ENCODE results near the gene SSBP3.

SSBP3 gene

DNA sequence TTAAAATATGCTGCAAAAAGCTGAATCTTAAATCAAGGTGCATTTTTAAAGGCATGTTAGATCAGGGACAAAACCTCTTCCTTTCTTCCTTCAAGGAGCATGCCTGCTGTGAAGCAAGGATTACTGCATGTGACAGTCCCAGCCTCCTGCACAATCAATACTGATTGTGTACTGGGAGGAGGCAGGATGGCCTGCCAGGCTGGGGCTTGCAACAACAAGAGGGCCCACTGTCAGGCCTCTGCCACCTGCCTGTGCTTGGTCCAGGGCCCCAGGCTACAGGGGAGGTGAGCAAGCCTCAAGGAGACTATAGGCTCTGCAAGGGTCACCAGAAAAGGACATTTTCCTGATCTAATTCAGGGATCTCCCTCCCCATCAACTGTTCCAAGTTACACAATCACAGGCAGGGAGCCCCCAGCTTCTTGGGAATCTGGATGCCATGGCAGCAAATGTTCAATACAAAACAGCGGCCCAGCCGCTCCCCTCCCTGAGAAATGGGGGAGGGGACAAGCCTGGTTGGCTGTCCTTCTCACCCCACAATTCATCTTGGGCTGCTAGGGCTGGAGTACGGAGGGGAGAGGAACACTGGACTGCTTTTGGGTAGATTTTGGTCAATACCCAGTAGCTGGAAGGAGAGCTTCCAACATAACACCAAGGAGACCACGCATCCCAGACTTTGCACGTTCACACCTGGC lies 76.7 kb downstream of the SSBP3 start:
- DNase-seq (ENCODE audit: low read depth) = no peak

DNA sequence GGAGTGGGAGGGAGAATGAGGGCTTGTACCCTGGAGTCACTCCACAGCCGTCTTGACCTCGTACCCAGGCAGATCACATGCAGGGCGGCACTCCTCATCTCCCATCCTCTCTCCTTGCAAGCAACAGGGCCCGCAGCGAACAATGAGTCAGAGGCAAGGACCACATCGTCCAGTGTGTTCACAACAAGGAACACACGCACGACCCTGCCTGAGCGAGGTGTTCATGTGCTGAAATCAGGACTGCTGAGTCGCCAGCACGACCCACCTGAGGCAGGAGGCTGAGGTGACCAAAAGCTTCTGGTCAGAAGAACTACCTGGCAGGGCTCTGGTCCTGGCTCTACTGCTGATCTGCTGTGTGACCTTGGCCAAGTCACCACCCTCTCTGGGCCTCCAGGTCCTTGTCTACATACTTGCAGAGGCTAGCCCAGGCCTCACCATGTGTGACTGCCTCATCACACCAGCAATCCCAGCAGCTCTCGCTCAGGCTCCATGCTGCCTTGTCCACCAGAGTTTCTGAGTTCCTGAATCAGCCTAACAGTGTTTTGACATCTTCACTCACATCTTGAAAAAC lies 78.0 kb downstream of the SSBP3 start:
- no peak for DNase-seq (ENCODE audit: low read depth)

DNA sequence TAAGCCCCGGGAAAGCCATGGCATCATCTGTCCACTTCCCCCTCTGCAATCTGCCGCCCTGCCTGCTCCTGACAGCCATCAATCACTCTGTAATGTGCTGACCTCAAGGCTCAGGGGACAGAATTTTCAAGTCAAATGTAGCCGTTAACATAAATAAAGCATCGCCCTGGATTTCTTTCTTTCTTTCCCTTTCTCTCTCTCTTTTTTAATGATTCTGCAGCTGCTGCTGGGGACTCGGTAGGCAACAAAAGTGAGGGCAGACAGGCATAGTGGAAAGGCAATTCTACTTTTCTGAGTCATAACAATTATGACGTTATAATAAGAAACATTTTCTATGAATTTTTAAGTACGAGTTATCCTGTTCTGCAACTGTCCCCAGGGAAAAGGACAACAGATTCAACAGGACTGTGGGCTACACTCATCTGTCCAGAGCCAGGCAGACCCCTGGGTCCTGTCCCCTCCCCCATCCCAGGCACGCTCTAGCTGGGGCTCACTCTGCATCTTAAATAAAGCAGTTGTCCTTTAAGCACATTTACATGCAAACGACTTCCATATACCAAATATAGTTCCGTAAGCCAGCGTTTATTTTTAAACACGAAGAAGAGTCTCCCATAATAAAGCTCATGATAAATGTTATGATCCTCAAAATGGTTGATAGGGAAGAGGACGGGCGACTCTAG lies 78.7 kb downstream of the SSBP3 start:
- no peak for DNase-seq (ENCODE audit: low read depth)

- DNase-seq (ENCODE audit: low read depth) = no peak
These were observed 79.4 kb downstream of the SSBP3 start for GRCh38 chr1:54326543-54327385.

DNA sequence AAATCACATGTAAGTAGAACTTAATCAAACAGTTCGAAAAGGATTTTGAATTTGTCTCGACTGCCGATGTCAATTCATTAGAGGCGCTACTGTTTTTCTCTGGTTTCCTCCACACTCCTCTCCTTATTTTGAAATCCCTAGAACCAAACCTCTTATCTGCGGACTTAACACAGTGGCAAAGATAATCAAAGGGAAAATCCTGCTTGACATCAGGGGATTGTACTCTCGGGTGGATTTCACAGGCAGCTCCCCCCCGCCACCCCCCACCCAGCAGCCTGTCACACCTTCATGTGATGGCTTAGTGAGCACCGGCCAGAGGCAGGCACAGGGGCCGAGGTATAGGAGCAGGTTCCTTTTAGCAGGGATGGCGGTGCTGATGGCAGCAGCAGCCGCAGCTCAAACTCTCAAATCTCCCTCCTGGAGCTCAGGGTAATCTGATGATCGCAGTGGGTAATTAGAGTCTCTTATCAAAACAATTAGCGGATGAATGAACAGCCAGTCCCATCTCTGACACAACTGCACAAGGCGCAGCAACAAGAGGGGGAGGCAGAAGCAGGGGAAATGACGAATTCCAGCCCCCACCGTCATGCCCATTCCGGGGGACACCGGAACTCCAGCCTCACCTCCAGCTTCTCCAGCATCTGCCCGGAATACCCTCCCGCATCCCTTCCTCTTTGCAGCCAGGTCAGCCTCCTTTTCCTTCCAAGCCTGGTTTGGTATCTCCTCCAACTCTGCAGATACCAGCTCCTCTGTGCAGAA lies 80.3 kb downstream of the SSBP3 start:
- no peak for DNase-seq (ENCODE audit: low read depth)

- DNase-seq (ENCODE audit: low read depth) = no peak
These were observed 80.9 kb downstream of the SSBP3 start for GRCh38 chr1:54325284-54325683.

- DNase-seq (ENCODE audit: low read depth) = no peak
These were observed 81.7 kb downstream of the SSBP3 start for GRCh38 chr1:54324251-54325140.

DNA sequence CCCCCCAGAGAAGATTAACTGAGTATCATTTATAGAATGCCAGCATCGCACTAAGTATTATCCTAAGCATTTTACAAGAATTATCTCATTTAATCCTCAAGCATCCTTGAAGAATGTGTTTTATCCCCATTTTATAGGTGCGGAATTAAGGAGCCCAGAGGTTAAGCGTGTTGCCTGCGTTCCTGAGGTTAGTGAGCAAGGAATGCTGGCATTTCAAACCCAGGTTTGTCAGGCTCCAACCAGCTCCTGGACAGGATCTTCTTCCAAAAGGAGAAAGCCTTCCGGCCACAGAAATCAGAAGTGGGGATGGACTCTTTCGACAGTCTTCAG lies 82.3 kb downstream of the SSBP3 start:
- no peak for DNase-seq (ENCODE audit: low read depth)

DNA sequence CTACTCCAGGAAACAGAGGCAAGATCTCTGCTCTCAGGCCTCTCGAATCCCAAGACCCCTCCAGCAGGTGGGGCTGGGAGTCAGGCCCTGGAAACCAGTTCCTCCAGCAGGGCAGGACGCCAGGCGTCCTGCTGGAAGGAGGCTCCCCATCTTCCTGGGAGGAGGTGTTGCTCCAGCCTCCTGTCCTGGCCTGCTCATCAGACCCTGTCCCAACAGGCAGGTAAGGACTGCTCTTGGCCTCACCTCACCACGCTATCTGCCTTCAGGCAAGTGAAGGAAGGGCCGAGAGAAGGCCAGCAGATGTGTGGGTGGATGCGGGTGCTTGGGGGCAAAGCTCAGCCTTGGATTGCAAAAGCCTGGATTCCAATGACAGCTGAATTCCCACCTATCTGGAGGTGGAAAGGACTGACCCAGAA lies 82.9 kb downstream of the SSBP3 start:
- no peak for DNase-seq (ENCODE audit: low read depth)

DNA sequence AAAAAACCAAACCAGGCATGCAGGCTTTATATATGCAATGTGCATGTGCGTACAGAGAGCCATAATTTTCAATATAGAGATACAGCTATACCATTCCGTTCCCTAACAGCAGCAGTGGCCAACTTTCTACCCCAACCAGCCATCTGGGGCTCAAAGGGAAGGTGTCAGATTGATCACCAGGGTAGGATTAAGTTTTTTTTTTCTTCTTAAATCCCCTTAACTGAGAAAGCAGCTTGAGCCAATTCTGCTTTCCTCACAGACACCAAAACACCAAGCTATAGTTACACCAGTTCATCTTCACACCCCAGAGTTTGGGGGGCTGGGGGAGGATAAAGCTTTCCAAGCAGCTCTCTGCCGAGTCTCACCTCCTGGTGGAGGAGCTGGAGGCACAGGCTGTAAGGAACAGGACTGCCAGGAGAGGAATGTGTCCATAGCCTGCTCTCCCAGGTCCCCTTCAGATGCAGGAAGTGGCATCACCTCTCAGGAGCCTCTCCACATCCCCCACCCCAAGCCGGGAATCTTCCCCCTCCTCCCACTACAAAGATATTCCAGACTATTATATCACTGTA lies 87.9 kb downstream of the SSBP3 start:
- DNase-seq (ENCODE audit: low read depth) = no peak

DNA sequence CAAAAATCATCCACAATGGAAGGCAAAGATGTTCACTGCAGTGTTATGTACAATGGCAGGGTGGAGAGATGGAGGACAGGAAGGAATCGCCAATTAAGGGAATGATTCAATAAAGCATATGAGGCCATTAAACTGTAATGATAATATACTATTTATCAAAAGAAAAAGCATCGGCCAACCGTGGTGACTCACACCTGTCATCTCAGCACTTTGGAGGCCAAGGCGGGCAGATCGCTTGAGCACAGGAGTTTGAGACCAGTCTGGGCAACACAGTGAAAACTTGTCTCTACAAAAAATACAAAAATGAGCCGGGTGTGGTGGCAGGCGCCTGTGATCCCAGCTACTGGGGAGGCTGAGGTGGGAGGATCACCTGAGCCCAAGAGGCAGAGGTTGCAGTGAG lies 89.1 kb downstream of the SSBP3 start:
- no peak for DNase-seq (ENCODE audit: low read depth)

- DNase-seq (ENCODE audit: low read depth) = no peak
These were observed 91.1 kb downstream of the SSBP3 start for GRCh38 chr1:54315099-54315498.

DNA sequence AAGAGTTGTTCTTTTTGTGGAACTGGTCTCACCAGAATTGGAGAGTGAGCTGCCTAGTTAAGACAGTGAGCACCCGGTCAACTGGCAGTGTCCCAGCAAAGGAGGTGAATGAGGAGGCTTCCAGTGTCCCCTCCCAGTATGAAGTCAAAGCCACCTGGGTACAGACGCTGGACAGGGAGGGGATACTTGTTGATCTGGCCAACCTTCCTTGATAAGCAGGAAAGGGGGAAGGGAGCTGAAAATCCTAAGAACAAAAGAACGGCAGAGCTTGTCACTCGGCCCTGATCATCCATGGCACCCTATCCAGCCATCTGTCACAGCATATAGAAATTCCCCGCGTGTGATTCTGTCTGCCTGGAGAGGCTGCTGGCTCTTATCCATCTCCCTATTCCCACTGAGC lies 91.5 kb downstream of the SSBP3 start:
- DNase-seq (ENCODE audit: low read depth) = no peak

DNA sequence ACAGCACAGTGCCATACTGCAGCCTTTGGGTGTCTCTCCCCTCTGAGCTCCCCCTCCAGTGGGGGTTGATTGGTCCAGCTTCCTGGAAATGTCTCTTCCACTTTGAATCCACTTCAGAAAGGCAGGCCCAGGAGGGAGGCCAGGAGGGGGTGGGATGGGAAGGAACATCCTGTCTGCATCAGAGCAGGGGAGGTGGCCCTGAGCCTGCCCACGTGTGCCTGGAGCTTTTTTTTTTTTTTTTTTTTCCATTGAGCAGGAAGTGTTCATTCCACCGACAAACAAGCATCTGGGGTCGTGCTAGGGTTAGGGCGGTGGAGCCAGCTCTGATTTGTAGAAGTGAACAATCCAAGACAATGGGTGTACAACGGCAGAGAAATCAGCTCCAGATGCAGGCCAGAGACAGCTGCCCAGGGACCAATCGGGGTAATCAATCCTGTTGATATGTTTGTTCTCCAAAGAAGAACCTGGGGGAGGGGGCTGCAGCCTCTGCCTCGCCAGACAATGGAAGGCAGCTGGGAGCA lies 93.3 kb downstream of the SSBP3 start:
- no peak for DNase-seq (ENCODE audit: low read depth)

- DNase-seq (ENCODE audit: low read depth) = no peak
These were observed 94.7 kb downstream of the SSBP3 start for GRCh38 chr1:54311506-54311905.

- DNase-seq (ENCODE audit: low read depth) = no peak
These were observed 95.5 kb downstream of the SSBP3 start for GRCh38 chr1:54310439-54311328.

DNA sequence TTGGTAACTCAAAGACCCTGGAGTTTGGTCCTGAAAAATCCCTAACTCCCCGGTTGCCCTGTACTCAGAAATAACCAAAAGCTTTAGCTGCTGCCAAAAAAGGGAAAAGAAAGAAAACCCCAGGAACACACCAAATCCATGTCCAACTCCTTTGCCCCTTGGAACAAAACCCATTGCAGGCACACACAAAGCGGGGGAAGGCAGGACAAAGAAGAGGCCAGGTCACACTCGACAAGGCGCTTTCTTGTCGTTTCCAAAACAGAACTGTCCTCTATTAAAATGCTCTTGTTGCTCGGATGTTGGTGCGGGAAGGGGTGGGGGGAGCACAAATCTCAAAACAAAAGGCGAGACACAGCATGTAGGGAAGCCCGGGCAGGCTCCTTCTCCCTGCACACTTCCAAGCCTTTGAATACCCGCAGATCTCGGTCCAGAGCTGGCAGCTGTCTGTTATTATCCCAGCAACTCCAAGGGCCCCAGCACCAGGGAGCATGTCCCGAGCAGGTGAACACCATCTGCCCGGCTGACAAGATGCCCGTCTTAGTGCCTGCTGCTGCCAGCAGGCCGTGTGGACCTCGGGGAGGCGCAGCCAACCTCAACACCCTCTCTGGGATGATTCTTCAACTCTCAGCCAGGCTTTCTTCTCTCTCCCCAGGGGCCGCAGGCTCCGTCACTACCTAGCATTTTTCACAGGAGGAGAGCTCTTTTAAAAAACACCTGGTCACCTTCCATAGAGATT lies 96.4 kb downstream of the SSBP3 start:
- DNase-seq (ENCODE audit: low read depth) = no peak

GRCh38 chr1:54307305-54307704 lies 98.9 kb downstream of the SSBP3 start:
- no peak for DNase-seq (ENCODE audit: low read depth)
